Measurements from ENCODE around the gene TLCD3B. TPM values are rescaled to one million over a fixed set of nuclear protein-coding genes. Genes with fewer than 3 reads are reported as not detected.
"Not testable (repeated sequence)": the region's sequence is repeated elsewhere in the genome, so short reads cannot be mapped to it uniquely, and the experiment has no call there.

The TLCD3B gene
- total RNA-seq, 1 experiment from 2014 or later: 0.90 TPM

GRCh38 chr16:30024451-30024850, 6.6 kb downstream of the TLCD3B start:
- DNase-seq: no peak
- H3K9me3 Mint-ChIP-seq (ENCODE audit: low read depth, unreplicated experiment): no peaks in the 10 kb centered on the region
- BruUV-seq (replicated peaks): no TSS peak
- no peak overlapping the region for H3K4me3 Mint-ChIP-seq (ENCODE audit: low read depth, unreplicated experiment)
- no peak for TF ChIP-seq CTCF (IDR thresholded peaks at IDR 0.05; ENCODE audit: unreplicated experiment)
- H3K36me3 Mint-ChIP-seq (ENCODE audit: insufficient read depth, unreplicated experiment): peaks cover 15% of the 10 kb centered on the region
- H3K27ac Mint-ChIP-seq (ENCODE audit: unreplicated experiment): no peak overlapping the region
- CTCF ChIA-PET: no interaction called here
- peaks cover 61% of the 10 kb centered on the region for H3K27me3 Mint-ChIP-seq (ENCODE audit: unreplicated experiment)
- intact Hi-C loops (cut with micrococcal nuclease; ENCODE audit: unreplicated experiment): loop anchor here (5.0 kb wide), 2 partner anchors 202 to 322 kb away; partner anchors contain the start of gene MVP
- H3K4me1 Mint-ChIP-seq (ENCODE audit: low read depth, unreplicated experiment): peaks cover 18% of the 10 kb centered on the region

- Mint-ChIP-seq H3K4me3 (ENCODE audit: low read depth, unreplicated experiment) (no peak overlapping the region), H3K9me3 (ENCODE audit: low read depth, unreplicated experiment) (no peaks in the 10 kb centered on the region)
- intact Hi-C loops (cut with micrococcal nuclease; ENCODE audit: unreplicated experiment): loop anchor here (5.0 kb wide), 2 partner anchors 201 to 321 kb away; partner anchors contain the start of gene MVP
These were observed 7.5 kb downstream of the TLCD3B start for GRCh38 chr16:30023586-30023985.

GRCh38 chr16:30022887-30023286, 8.2 kb downstream of the TLCD3B start, which contains the start of gene C16orf92:
Gene C16orf92 (plus strand): TSS chr16:30023198. CDS start chr16:30023341, 143 bp downstream.
- CTCF ChIA-PET: interaction anchor here (1.7 kb wide), 1 partner anchor 9 kb away, joined by 6 read pairs; no protein-coding TSS in a partner anchor
- no peak for DNase-seq
- intact Hi-C loops (cut with micrococcal nuclease; ENCODE audit: unreplicated experiment): loop anchor here (5.0 kb wide), 2 partner anchors 201 to 321 kb away; partner anchors contain the start of gene MVP
- Mint-ChIP-seq H3K4me1 (ENCODE audit: low read depth, unreplicated experiment) (peaks cover 13% of the 10 kb centered on the region), H3K9me3 (ENCODE audit: low read depth, unreplicated experiment) (no peaks in the 10 kb centered on the region), H3K36me3 (ENCODE audit: insufficient read depth, unreplicated experiment) (peaks cover 14% of the 10 kb centered on the region), H3K27me3 (ENCODE audit: unreplicated experiment) (peaks cover 45% of the 10 kb centered on the region), H3K27ac (ENCODE audit: unreplicated experiment) (no peak within 1 kb of the TSS), H3K4me3 (ENCODE audit: low read depth, unreplicated experiment) (no peak within 1 kb of the TSS)
- no peak for TF ChIP-seq CTCF (IDR thresholded peaks at IDR 0.05; ENCODE audit: unreplicated experiment)
- no TSS peak for BruUV-seq (replicated peaks)

More at GRCh38 chr16:30023586-30023985, 7.5 kb downstream of the TLCD3B start:
- H3K4me1 Mint-ChIP-seq (ENCODE audit: low read depth, unreplicated experiment): peaks cover 18% of the 10 kb centered on the region
- peaks cover 15% of the 10 kb centered on the region for H3K36me3 Mint-ChIP-seq (ENCODE audit: insufficient read depth, unreplicated experiment)
- no peak overlapping the region for H3K27ac Mint-ChIP-seq (ENCODE audit: unreplicated experiment)
- DNase-seq: no peak
- CTCF ChIA-PET: interaction anchor here (1.7 kb wide), 1 partner anchor 8 kb away, joined by 6 read pairs; no protein-coding TSS in a partner anchor
- TF ChIP-seq CTCF (IDR thresholded peaks at IDR 0.05; ENCODE audit: unreplicated experiment): no peak
- peaks cover 52% of the 10 kb centered on the region for H3K27me3 Mint-ChIP-seq (ENCODE audit: unreplicated experiment)
- no TSS peak for BruUV-seq (replicated peaks)

GRCh38 chr16:30018731-30019158, 12.3 kb downstream of the TLCD3B start:
- H3K27me3 Mint-ChIP-seq (ENCODE audit: unreplicated experiment): peaks cover 3% of the 10 kb centered on the region
- no peak for TF ChIP-seq CTCF (IDR thresholded peaks at IDR 0.05; ENCODE audit: unreplicated experiment)
- DNase-seq: no peak
- H3K36me3 Mint-ChIP-seq (ENCODE audit: insufficient read depth, unreplicated experiment): peaks cover 9% of the 10 kb centered on the region
- intact Hi-C loops (cut with micrococcal nuclease; ENCODE audit: unreplicated experiment): no loop called here
- H3K27ac Mint-ChIP-seq (ENCODE audit: unreplicated experiment): no peak overlapping the region
- no peaks in the 10 kb centered on the region for H3K9me3 Mint-ChIP-seq (ENCODE audit: low read depth, unreplicated experiment)
- BruUV-seq (replicated peaks): no TSS peak
- H3K4me3 Mint-ChIP-seq (ENCODE audit: low read depth, unreplicated experiment): no peak overlapping the region
- H3K4me1 Mint-ChIP-seq (ENCODE audit: low read depth, unreplicated experiment): peaks cover 9% of the 10 kb centered on the region
- CTCF ChIA-PET: interaction anchor here (1.2 kb wide), 1 partner anchor 13 kb away, joined by 3 read pairs; no protein-coding TSS in a partner anchor

GRCh38 chr16:30017937-30018336, 13.1 kb downstream of the TLCD3B start:
- H3K27me3 Mint-ChIP-seq (ENCODE audit: unreplicated experiment); H3K9me3 Mint-ChIP-seq (ENCODE audit: low read depth, unreplicated experiment); H3K4me1 Mint-ChIP-seq (ENCODE audit: low read depth, unreplicated experiment); DNase-seq; H3K27ac Mint-ChIP-seq (ENCODE audit: unreplicated experiment); BruUV-seq (replicated peaks); intact Hi-C loops (cut with micrococcal nuclease; ENCODE audit: unreplicated experiment); H3K36me3 Mint-ChIP-seq (ENCODE audit: insufficient read depth, unreplicated experiment); H3K4me3 Mint-ChIP-seq (ENCODE audit: low read depth, unreplicated experiment): not testable (repeated sequence)
- CTCF ChIA-PET: interaction anchor here (0.6 to 0.7 kb wide), 3 partner anchors 58 to 1032 kb away, joined by 3 to 4 read pairs (median 3); no protein-coding TSS in a partner anchor

Measured in Calu3 (cell line).